ENCODE data around the gene SGPP2.
"Not testable (repeated sequence)": the region's sequence is repeated elsewhere in the genome, so short reads cannot be mapped to it uniquely, and the experiment has no call there.

Gene SGPP2

DNA sequence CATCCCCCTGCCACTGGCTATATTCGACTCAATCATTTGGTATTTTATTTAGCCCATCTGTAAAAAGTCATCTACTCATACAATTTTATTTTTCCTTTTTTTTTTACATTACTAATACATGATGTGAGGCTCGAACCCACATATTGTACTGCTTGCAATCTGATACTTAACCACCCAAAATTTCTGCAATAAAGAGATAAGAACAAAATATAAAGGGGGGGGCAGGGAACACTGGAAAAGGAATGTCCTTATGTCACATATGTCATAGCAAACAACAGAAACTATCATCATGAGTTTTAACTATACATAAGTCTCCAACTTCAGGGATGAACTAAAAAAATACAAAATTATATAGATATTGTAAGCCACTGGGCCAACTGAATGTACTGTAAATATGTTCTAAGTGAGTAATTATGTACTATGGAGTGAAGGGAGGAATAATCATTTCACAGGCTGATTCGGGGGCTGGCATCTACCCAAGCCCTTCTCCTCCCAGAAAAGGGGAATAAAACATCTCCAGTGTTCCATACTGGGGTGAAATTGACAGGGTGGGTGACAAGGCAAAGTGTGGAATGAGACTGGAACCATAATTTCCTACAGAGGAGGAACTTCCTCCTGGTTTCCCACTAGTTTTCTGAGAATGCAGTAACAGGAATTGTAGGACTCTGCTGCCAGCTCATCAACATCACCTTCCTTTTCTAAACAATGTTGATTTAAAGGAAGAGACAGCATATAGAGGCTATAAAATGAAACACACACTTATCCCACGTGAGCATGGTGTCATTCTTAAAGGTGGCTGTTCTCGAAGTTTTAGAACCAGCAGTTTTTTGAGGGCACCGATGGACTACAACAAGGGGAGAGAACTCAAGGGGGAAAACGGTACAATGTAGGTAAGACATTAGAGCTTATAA is 152.1 kb downstream of the SGPP2 start:
- H3K36me3 ChIP-seq (ENCODE audit: control insufficient read depth, low read length): peaks cover 77% of the 10 kb centered on the region
- H3K9me2 ChIP-seq (replicated peaks; ENCODE audit: control insufficient read depth, low read length): no peaks in the 10 kb centered on the region
- H3K27ac ChIP-seq (ENCODE audit: low read depth, low read length): no peak overlapping the region
- H3K9me3 ChIP-seq (ENCODE audit: control insufficient read depth, insufficient read depth, low read length): no peaks in the 10 kb centered on the region
- H3K4me3 ChIP-seq (ENCODE audit: low read length): no peak overlapping the region
- H3K4me1 ChIP-seq (ENCODE audit: control insufficient read depth, low read length): peaks cover 14% of the 10 kb centered on the region
- no peaks in the 10 kb centered on the region; the same call in 1 of the 2 replicates for H4K20me1 ChIP-seq (ENCODE audit: control insufficient read depth, insufficient read depth, low read depth, low read length)
- H3K27me3 ChIP-seq (ENCODE audit: control insufficient read depth, low read length): no peaks in the 10 kb centered on the region
- no peaks in the 10 kb centered on the region for H3F3A ChIP-seq (ENCODE audit: control insufficient read depth, insufficient read depth)
- H3K4me2 ChIP-seq (ENCODE audit: low read length): no peak overlapping the region
- TF ChIP-seq, protein P1, sequence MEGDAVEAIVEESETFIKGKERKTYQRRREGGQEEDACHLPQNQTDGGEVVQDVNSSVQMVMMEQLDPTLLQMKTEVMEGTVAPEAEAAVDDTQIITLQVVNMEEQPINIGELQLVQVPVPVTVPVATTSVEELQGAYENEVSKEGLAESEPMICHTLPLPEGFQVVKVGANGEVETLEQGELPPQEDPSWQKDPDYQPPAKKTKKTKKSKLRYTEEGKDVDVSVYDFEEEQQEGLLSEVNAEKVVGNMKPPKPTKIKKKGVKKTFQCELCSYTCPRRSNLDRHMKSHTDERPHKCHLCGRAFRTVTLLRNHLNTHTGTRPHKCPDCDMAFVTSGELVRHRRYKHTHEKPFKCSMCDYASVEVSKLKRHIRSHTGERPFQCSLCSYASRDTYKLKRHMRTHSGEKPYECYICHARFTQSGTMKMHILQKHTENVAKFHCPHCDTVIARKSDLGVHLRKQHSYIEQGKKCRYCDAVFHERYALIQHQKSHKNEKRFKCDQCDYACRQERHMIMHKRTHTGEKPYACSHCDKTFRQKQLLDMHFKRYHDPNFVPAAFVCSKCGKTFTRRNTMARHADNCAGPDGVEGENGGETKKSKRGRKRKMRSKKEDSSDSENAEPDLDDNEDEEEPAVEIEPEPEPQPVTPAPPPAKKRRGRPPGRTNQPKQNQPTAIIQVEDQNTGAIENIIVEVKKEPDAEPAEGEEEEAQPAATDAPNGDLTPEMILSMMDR (IDR thresholded peaks at IDR 0.05; ENCODE audit: low read depth, low read length, poor library complexity, severe bottlenecking): no peak
- TF ChIP-seq EZH2phosphoT487 (IDR thresholded peaks at IDR 0.05; ENCODE audit: borderline replicate concordance, low read length): no peak
- peaks cover 7% of the 10 kb centered on the region for H3K79me2 ChIP-seq (ENCODE audit: control insufficient read depth, low read length)

DNA sequence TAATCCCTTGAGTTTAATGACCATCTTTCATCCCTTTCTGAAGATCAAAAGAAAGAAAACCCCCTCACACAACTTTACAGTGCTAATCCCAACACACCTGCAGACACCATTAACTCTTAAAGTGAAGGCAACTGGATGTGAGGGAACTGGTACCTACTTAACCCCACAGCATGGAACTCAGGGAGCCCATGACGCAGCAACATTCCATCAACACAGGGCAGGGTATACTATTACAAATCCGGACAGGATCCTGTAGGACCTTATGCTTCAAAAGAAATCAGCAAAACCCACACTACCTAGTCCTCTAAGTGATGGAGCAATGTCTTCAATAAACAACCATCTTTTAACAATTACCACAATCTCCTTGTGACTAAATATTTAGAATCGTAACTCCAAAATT is 153.0 kb downstream of the SGPP2 start:
- no peak overlapping the region for H3K27ac ChIP-seq (ENCODE audit: low read depth, low read length)
- no peak overlapping the region for H3K4me2 ChIP-seq (ENCODE audit: low read length)
- no peaks in the 10 kb centered on the region for H3K27me3 ChIP-seq (ENCODE audit: control insufficient read depth, low read length)
- no peaks in the 10 kb centered on the region for H3K9me2 ChIP-seq (replicated peaks; ENCODE audit: control insufficient read depth, low read length)
- no peak overlapping the region for H3K4me3 ChIP-seq (ENCODE audit: low read length)
- H3F3A ChIP-seq (ENCODE audit: control insufficient read depth, insufficient read depth): no peaks in the 10 kb centered on the region
- TF ChIP-seq, protein P1 (IDR thresholded peaks at IDR 0.05; ENCODE audit: low read depth, low read length, poor library complexity, severe bottlenecking): no peak
- no peak for TF ChIP-seq EZH2phosphoT487 (IDR thresholded peaks at IDR 0.05; ENCODE audit: borderline replicate concordance, low read length)
- H3K36me3 ChIP-seq (ENCODE audit: control insufficient read depth, low read length): peaks cover 76% of the 10 kb centered on the region
- no peaks in the 10 kb centered on the region for H3K9me3 ChIP-seq (ENCODE audit: control insufficient read depth, insufficient read depth, low read length)
- H3K4me1 ChIP-seq (ENCODE audit: control insufficient read depth, low read length): peaks cover 21% of the 10 kb centered on the region
- H4K20me1 ChIP-seq (ENCODE audit: control insufficient read depth, insufficient read depth, low read depth, low read length): no peaks in the 10 kb centered on the region
- peaks cover 15% of the 10 kb centered on the region for H3K79me2 ChIP-seq (ENCODE audit: control insufficient read depth, low read length)

DNA sequence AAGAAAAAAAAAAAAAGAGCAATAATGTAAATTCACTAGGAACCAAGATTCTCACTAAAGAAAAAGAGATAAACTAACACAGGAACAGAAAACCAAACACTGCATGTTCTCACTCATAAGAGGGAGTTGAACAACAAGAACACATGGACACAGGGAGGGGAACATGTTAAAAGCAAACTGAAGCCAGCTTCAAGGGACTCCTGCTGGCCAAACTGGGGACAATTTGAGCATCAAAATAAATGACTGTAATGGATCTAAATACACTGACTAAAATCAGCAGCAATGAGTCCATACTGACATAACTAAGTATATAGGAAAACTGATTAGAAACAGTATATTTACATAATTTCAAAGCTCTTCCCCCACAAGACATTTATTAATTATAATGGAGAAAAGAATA is 158.6 kb downstream of the SGPP2 start:
- no peaks in the 10 kb centered on the region for H3K9me3 ChIP-seq (ENCODE audit: control insufficient read depth, insufficient read depth, low read length)
- no peaks in the 10 kb centered on the region for H3F3A ChIP-seq (ENCODE audit: control insufficient read depth, insufficient read depth)
- no peak overlapping the region for H3K4me2 ChIP-seq (ENCODE audit: low read length)
- H3K79me2 ChIP-seq (ENCODE audit: control insufficient read depth, low read length): peaks cover 27% of the 10 kb centered on the region
- no peaks in the 10 kb centered on the region for H3K27me3 ChIP-seq (ENCODE audit: control insufficient read depth, low read length)
- H3K27ac ChIP-seq (ENCODE audit: low read depth, low read length): no peak overlapping the region
- no peaks in the 10 kb centered on the region for H4K20me1 ChIP-seq (ENCODE audit: control insufficient read depth, insufficient read depth, low read depth, low read length)
- no peak overlapping the region for H3K4me3 ChIP-seq (ENCODE audit: low read length)
- TF ChIP-seq EZH2phosphoT487 (IDR thresholded peaks at IDR 0.05; ENCODE audit: borderline replicate concordance, low read length): no peak
- TF ChIP-seq, protein P1 (IDR thresholded peaks at IDR 0.05; ENCODE audit: low read depth, low read length, poor library complexity, severe bottlenecking): no peak
- H3K9me2 ChIP-seq (replicated peaks; ENCODE audit: control insufficient read depth, low read length): no peaks in the 10 kb centered on the region
- H3K36me3 ChIP-seq (ENCODE audit: control insufficient read depth, low read length): peaks cover 37% of the 10 kb centered on the region
- H3K4me1 ChIP-seq (ENCODE audit: control insufficient read depth, low read length): peaks cover 21% of the 10 kb centered on the region

DNA sequence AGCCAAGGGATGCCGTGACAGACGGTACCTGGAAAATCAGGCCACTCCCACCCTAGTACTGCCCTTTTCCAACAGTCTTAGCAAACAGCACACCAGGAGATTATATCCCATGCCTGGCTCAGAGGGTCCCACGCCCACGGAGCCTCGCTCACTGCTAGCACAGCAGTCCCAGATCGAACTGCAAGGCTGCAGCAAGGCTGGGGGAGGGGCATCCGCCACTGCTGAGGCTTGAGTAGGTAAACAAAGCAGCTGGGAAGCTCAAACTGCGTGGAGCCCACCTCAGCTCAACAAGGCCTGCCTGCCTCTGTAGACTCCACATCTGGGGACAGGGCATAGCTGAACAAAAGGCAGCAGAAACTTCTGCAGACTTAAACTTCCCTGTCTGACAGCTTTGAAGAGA is 160.2 kb downstream of the SGPP2 start:
- Histone ChIP-seq H3K79me2 (ENCODE audit: control insufficient read depth, low read length) (peaks cover 27% of the 10 kb centered on the region), H3K36me3 (ENCODE audit: control insufficient read depth, low read length) (peaks cover 30% of the 10 kb centered on the region), H3K4me1 (ENCODE audit: control insufficient read depth, low read length) (peaks cover 21% of the 10 kb centered on the region)
- H3K9me2 ChIP-seq (replicated peaks; ENCODE audit: control insufficient read depth, low read length); H3F3A ChIP-seq (ENCODE audit: control insufficient read depth, insufficient read depth); H3K27me3 ChIP-seq (ENCODE audit: control insufficient read depth, low read length); H3K4me2 ChIP-seq (ENCODE audit: low read length); H4K20me1 ChIP-seq (ENCODE audit: control insufficient read depth, insufficient read depth, low read depth, low read length); H3K4me3 ChIP-seq (ENCODE audit: low read length); H3K9me3 ChIP-seq (ENCODE audit: control insufficient read depth, insufficient read depth, low read length); H3K27ac ChIP-seq (ENCODE audit: low read depth, low read length): not testable (repeated sequence)

Data from DOHH2 (cell line).